Natural killer cell (primary cell): ENCODE data around the gene NWD2. TPM values are rescaled to one million over a fixed set of nuclear protein-coding genes. Genes with fewer than 3 reads are reported as not detected.

Experiments
- ATAC-seq, 3 donors: fragments of 150-1000 bp in 2 of 3; fragments of 200-7000 bp in 1 of 3; cut with Tn5 transposase; 1 replicate in 1 of 3; 2 replicates in 2 of 3; pipeline ENCODE4 v1.10.0; 2021; ENCODE audit warnings: mild to moderate bottlenecking in 2 of 3, moderate library complexity in 2 of 3
- DNase-seq, 2 donors: peaks; one replicate each; pipeline versions ENCODE4 v3.0.0 to v3.0.0-alpha.2; 2013 to 2021; ENCODE audit warnings: mixed read lengths in 1 of 2
- H3K27ac ChIP-seq: one replicate; pipeline ENCODE4 v1.5.1; 2013; ENCODE audit warnings: mild to moderate bottlenecking, low read length
- H3K27me3 ChIP-seq: one replicate; pipeline ENCODE4 v1.6.1; 2013; ENCODE audit warnings: low read length; ENCODE audit not compliant: control insufficient read depth, insufficient read depth
- H3K36me3 ChIP-seq: one replicate; pipeline ENCODE4 v1.6.1; 2013; ENCODE audit warnings: low read length; ENCODE audit not compliant: control insufficient read depth, insufficient read depth
- H3K4me1 ChIP-seq: one replicate; pipeline ENCODE4 v1.6.1; 2013; ENCODE audit warnings: low read length; ENCODE audit not compliant: control insufficient read depth, insufficient read depth
- H3K4me3 ChIP-seq: one replicate; pipeline ENCODE4 v1.5.1; 2013; ENCODE audit warnings: low read length
- H3K9me3 ChIP-seq: one replicate; pipeline ENCODE4 v1.6.1; 2013; ENCODE audit warnings: low read length; ENCODE audit not compliant: control insufficient read depth, insufficient read depth
- H3K27ac Mint-ChIP-seq, 2 donors: one replicate each; pipeline ENCODE4 v1.8.0; 2022; ENCODE audit warnings: mild to moderate bottlenecking in 2 of 2, mixed read lengths in 2 of 2, moderate library complexity in 1 of 2
- H3K27me3 Mint-ChIP-seq, 2 donors: one replicate each; pipeline ENCODE4 v1.8.0; 2022; ENCODE audit warnings: low read depth in 2 of 2, mixed read lengths in 2 of 2
- H3K36me3 Mint-ChIP-seq: one replicate; pipeline ENCODE4 v1.8.0; 2022; ENCODE audit warnings: mixed read lengths
- H3K4me1 Mint-ChIP-seq, 2 donors: one replicate each; pipeline ENCODE4 v1.8.0; 2022; ENCODE audit warnings: mixed read lengths in 2 of 2
- H3K4me3 Mint-ChIP-seq: one replicate; pipeline ENCODE4 v1.8.0; 2022; ENCODE audit warnings: mild to moderate bottlenecking, moderate library complexity, mixed read lengths
- H3K9me3 Mint-ChIP-seq, 2 donors: one replicate each; pipeline ENCODE4 v1.8.0; 2022; ENCODE audit warnings: mixed read lengths in 2 of 2
- WGBS: methylation state at CpG from one replicate; pipeline ENCODE4 v1.1.7; 2013; ENCODE audit warnings: missing lambda C conversion rate; ENCODE audit not compliant: insufficient coverage; 5-methylcytosine and 5-hydroxymethylcytosine counted together
- intact Hi-C: fragments of 100-400 bp; cut with micrococcal nuclease; formaldehyde crosslinking; loops from one replicate; pipeline ENCODE4 v1.14.2; 2022
- total RNA-seq, 4 donors: library from RNA; stranded (reverse); fragments of 120-200 nt in 1 of 4; gene quantifications; one replicate each; pipeline versions ENCODE4 v1.2.3 to v1.2.4, GENCODE V29; 2013 to 2022
- TF ChIP-seq, protein P1 (sequence below): fragments of 200-600 bp; IDR thresholded peaks from one replicate; pipeline ENCODE4 v1.8.0; 2022; ENCODE audit warnings: antibody characterized with exemption

NWD2 gene
- total RNA-seq, 3 donors from 2014 or later (not counting 1 experiment from before 2014, with no cell fraction given) = not detected

- Histone ChIP-seq H3K27ac (no peak overlapping the region), H3K4me3 (no peak overlapping the region), H3K27me3 (no peaks in the 10 kb centered on the region), H3K4me1 (no peaks in the 10 kb centered on the region), H3K9me3 (no peaks in the 10 kb centered on the region), H3K36me3 (no peaks in the 10 kb centered on the region)
- TF ChIP-seq, protein P1, sequence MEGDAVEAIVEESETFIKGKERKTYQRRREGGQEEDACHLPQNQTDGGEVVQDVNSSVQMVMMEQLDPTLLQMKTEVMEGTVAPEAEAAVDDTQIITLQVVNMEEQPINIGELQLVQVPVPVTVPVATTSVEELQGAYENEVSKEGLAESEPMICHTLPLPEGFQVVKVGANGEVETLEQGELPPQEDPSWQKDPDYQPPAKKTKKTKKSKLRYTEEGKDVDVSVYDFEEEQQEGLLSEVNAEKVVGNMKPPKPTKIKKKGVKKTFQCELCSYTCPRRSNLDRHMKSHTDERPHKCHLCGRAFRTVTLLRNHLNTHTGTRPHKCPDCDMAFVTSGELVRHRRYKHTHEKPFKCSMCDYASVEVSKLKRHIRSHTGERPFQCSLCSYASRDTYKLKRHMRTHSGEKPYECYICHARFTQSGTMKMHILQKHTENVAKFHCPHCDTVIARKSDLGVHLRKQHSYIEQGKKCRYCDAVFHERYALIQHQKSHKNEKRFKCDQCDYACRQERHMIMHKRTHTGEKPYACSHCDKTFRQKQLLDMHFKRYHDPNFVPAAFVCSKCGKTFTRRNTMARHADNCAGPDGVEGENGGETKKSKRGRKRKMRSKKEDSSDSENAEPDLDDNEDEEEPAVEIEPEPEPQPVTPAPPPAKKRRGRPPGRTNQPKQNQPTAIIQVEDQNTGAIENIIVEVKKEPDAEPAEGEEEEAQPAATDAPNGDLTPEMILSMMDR = no peak
- peaks cover 4 to 8% of the 10 kb centered on the region in 2 donors for H3K9me3 Mint-ChIP-seq
- ATAC-seq (no peak), DNase-seq (no peak)
- no peaks in the 10 kb centered on the region for H3K4me1 Mint-ChIP-seq
- no peaks in the 10 kb centered on the region for H3K27me3 Mint-ChIP-seq
- H3K4me3 Mint-ChIP-seq = no peak overlapping the region
- H3K36me3 Mint-ChIP-seq = peaks cover 9% of the 10 kb centered on the region
- no peak overlapping the region for H3K27ac Mint-ChIP-seq
- intact Hi-C loops = no loop called here
- no CpG with 5 or more reads among the region's 1 CpG for WGBS
Measured at GRCh38 chr4:37279121-37279520, 34.6 kb downstream of the NWD2 start.

GRCh38 chr4:37279894-37280592 is 35.5 kb downstream of the NWD2 start:
- no peaks in the 10 kb centered on the region for H3K4me1 Mint-ChIP-seq
- no peak overlapping the region for H3K4me3 Mint-ChIP-seq
- H3K4me3 ChIP-seq = no peak overlapping the region
- H3K9me3 Mint-ChIP-seq = peaks cover 4 to 8% of the 10 kb centered on the region in 2 donors
- ATAC-seq = no peak
- no peaks in the 10 kb centered on the region for H3K27me3 ChIP-seq
- H3K36me3 Mint-ChIP-seq = peaks cover 9% of the 10 kb centered on the region
- no peaks in the 10 kb centered on the region for H3K27me3 Mint-ChIP-seq
- WGBS = 82% methylated on average over 5 of the region's 6 CpGs
- H3K27ac Mint-ChIP-seq = no peak overlapping the region
- no peaks in the 10 kb centered on the region for H3K4me1 ChIP-seq
- H3K27ac ChIP-seq = no peak overlapping the region
- H3K9me3 ChIP-seq = no peaks in the 10 kb centered on the region
- DNase-seq = no peak
- intact Hi-C loops = no loop called here
- H3K36me3 ChIP-seq = no peaks in the 10 kb centered on the region
- TF ChIP-seq, protein P1 = no peak

- no peak for ATAC-seq
- intact Hi-C loops = no loop called here
- 67% methylated on average over 1 of the region's 1 CpG for WGBS
Measured at GRCh38 chr4:37299468-37299867, 54.9 kb downstream of the NWD2 start.

More at GRCh38 chr4:37299468-37299867, 54.9 kb downstream of the NWD2 start:
- no peak overlapping the region for H3K27ac Mint-ChIP-seq
- no peaks in the 10 kb centered on the region for H3K36me3 Mint-ChIP-seq
- Histone ChIP-seq H3K27me3 (no peaks in the 10 kb centered on the region), H3K4me3 (no peak overlapping the region), H3K4me1 (no peaks in the 10 kb centered on the region), H3K9me3 (no peaks in the 10 kb centered on the region), H3K36me3 (no peaks in the 10 kb centered on the region), H3K27ac (no peak overlapping the region)
- H3K9me3 Mint-ChIP-seq = no peaks in the 10 kb centered on the region
- no peak for DNase-seq
- no peak overlapping the region for H3K4me3 Mint-ChIP-seq
- H3K27me3 Mint-ChIP-seq = no peaks in the 10 kb centered on the region
- no peaks in the 10 kb centered on the region for H3K4me1 Mint-ChIP-seq
- TF ChIP-seq, protein P1 = no peak
